Upper lobe of left lung (tissue), 4 donors: ENCODE measurements around the gene OTULINL.

Source experiments
- CTCF ChIP-seq, 6 experiments: fragments of 450-650 bp in 4 of 6; fragments of 200-600 bp in 2 of 6; sonication (generic) in 2 of 6; IDR thresholded peaks; one replicate each; pipeline ENCODE4 v1.5.1; 2016 to 2019; ENCODE audit warnings: antibody characterized with exemption in 6 of 6
- POLR2A ChIP-seq, 4 donors: fragments of 450-650 bp; IDR thresholded peaks; one replicate each; pipeline ENCODE4 v1.5.1; 2016 to 2017; ENCODE audit warnings: antibody characterized with exemption in 4 of 4, mild to moderate bottlenecking in 2 of 4
- POLR2AphosphoS5 ChIP-seq, 2 donors: sonication (generic); formaldehyde crosslinking; IDR thresholded peaks; one replicate each; pipeline ENCODE4 v1.5.1; 2017; ENCODE audit warnings: antibody characterized with exemption in 2 of 2

- TF ChIP-seq CTCF (IDR thresholded peaks at IDR 0.05) (no peak), POLR2AphosphoS5 (IDR thresholded peaks at IDR 0.05) (no peak), POLR2A (IDR thresholded peaks at IDR 0.05) (no peak)
Observed at GRCh38 chr5:14656898-14657297, 75.3 kb downstream of the OTULINL start.
